ENCODE measurements around the gene EIPR1.

The EIPR1 gene

DNA sequence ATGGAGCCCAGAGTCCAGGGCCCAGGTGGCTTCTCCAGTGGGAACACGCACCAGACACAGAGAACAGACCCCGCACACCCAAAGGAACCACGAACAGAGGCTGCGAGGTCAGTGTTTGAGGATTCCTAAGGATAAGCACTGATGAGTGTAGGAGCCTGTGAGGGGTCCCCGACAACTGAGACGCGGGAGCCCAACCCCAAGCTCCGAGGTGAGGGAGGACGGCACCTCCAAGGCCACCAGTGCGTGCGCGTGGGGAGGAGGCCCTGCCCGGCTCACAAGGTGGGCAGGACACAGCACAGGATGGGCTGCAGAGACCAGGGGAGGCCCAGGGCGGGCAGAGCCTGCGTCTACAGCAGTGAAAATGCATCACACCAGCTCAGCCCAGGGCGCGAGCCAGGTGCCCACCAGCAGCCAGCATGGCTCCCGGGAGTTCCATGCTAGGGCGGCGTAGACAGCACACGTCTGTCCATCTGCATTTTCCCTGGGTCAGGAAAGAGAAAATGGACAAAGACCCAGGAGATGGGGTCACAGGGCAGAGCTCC, 189.1 kb downstream of the EIPR1 start:
- ATAC-seq, result no peak
- TF ChIP-seq, protein P1, sequence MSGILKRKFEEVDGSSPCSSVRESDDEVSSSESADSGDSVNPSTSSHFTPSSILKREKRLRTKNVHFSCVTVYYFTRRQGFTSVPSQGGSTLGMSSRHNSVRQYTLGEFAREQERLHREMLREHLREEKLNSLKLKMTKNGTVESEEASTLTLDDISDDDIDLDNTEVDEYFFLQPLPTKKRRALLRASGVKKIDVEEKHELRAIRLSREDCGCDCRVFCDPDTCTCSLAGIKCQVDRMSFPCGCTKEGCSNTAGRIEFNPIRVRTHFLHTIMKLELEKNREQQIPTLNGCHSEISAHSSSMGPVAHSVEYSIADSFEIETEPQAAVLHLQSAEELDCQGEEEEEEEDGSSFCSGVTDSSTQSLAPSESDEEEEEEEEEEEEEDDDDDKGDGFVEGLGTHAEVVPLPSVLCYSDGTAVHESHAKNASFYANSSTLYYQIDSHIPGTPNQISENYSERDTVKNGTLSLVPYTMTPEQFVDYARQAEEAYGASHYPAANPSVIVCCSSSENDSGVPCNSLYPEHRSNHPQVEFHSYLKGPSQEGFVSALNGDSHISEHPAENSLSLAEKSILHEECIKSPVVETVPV (CRISPR knock-in tag; IDR thresholded peaks at IDR 0.05), result no peak
- TF ChIP-seq ISL1 (CRISPR knock-in tag; IDR thresholded peaks at IDR 0.05) (no peak), ZFP3 (CRISPR knock-in tag; IDR thresholded peaks at IDR 0.05) (no peak)

DNA sequence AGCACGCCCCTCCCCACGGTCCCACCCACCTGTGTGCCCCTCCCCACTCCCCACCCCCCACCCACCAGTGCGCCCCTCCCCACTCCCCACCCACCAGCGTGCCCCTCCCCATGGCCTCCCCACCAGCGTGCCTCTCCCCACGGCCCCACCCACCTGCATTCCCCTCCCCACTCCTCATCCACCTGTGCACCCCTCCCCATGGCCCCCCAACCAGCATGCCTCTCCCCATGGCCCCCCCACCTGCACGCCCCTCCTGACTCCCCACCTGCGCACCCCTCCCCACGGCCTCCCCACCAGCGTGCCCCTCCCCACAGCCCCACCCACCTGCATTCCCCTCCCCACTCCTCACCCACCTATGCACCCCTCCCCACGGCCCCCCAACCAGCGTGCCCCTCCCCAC, 190.2 kb downstream of the EIPR1 start:
- TF ChIP-seq GLIS3 (CRISPR knock-in tag; IDR thresholded peaks at IDR 0.05) (no peak), ZFP3 (CRISPR knock-in tag; IDR thresholded peaks at IDR 0.05) (no peak), ARNTL (CRISPR knock-in tag; IDR thresholded peaks at IDR 0.05; ENCODE audit: borderline replicate concordance, low read depth) (no peak), TCF4 (CRISPR knock-in tag; IDR thresholded peaks at IDR 0.05; ENCODE audit: borderline replicate concordance) (no peak), CSDC2 (CRISPR knock-in tag; IDR thresholded peaks at IDR 0.05) (no peak), TOX (CRISPR knock-in tag; IDR thresholded peaks at IDR 0.05; ENCODE audit: borderline replicate concordance) (no peak), ZNF70 (CRISPR knock-in tag; IDR thresholded peaks at IDR 0.05) (no peak), ZNF565 (CRISPR knock-in tag; conservative IDR thresholded peaks at IDR 0.05; ENCODE audit: low read depth) (no peak), PPARA (CRISPR knock-in tag; IDR thresholded peaks at IDR 0.05; ENCODE audit: borderline replicate concordance) (no peak), ZNF8 (CRISPR knock-in tag; IDR thresholded peaks at IDR 0.05) (no peak), ISL1 (CRISPR knock-in tag; IDR thresholded peaks at IDR 0.05) (no peak), PATZ1 (CRISPR knock-in tag; IDR thresholded peaks at IDR 0.05; ENCODE audit: borderline replicate concordance) (no peak), ZC3H10 (CRISPR knock-in tag; IDR thresholded peaks at IDR 0.05) (no peak), RARB (CRISPR knock-in tag; IDR thresholded peaks at IDR 0.05) (no peak), OSR1 (CRISPR knock-in tag; IDR thresholded peaks at IDR 0.05) (no peak), SNAI2 (CRISPR knock-in tag; IDR thresholded peaks at IDR 0.05) (no peak), ZFP30 (CRISPR knock-in tag; IDR thresholded peaks at IDR 0.05) (no peak)
- TF ChIP-seq, protein P2, sequence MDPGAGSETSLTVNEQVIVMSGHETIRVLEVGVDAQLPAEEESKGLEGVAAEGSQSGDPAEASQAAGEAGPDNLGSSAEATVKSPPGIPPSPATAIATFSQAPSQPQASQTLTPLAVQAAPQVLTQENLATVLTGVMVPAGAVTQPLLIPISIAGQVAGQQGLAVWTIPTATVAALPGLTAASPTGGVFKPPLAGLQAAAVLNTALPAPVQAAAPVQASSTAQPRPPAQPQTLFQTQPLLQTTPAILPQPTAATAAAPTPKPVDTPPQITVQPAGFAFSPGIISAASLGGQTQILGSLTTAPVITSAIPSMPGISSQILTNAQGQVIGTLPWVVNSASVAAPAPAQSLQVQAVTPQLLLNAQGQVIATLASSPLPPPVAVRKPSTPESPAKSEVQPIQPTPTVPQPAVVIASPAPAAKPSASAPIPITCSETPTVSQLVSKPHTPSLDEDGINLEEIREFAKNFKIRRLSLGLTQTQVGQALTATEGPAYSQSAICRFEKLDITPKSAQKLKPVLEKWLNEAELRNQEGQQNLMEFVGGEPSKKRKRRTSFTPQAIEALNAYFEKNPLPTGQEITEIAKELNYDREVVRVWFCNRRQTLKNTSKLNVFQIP (CRISPR knock-in tag; IDR thresholded peaks at IDR 0.05; ENCODE audit: borderline replicate concordance, low read depth), result no peak
- TF ChIP-seq, protein P1 (CRISPR knock-in tag; IDR thresholded peaks at IDR 0.05), result no peak
- TF ChIP-seq, protein P3, sequence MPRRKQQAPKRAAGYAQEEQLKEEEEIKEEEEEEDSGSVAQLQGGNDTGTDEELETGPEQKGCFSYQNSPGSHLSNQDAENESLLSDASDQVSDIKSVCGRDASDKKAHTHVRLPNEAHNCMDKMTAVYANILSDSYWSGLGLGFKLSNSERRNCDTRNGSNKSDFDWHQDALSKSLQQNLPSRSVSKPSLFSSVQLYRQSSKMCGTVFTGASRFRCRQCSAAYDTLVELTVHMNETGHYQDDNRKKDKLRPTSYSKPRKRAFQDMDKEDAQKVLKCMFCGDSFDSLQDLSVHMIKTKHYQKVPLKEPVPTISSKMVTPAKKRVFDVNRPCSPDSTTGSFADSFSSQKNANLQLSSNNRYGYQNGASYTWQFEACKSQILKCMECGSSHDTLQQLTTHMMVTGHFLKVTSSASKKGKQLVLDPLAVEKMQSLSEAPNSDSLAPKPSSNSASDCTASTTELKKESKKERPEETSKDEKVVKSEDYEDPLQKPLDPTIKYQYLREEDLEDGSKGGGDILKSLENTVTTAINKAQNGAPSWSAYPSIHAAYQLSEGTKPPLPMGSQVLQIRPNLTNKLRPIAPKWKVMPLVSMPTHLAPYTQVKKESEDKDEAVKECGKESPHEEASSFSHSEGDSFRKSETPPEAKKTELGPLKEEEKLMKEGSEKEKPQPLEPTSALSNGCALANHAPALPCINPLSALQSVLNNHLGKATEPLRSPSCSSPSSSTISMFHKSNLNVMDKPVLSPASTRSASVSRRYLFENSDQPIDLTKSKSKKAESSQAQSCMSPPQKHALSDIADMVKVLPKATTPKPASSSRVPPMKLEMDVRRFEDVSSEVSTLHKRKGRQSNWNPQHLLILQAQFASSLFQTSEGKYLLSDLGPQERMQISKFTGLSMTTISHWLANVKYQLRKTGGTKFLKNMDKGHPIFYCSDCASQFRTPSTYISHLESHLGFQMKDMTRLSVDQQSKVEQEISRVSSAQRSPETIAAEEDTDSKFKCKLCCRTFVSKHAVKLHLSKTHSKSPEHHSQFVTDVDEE (CRISPR knock-in tag; IDR thresholded peaks at IDR 0.05), result no peak
- ATAC-seq, result no peak

GRCh38 chr2:3186766-3187165, 190.9 kb downstream of the EIPR1 start:
- ATAC-seq, result no peak
- no peak for TF ChIP-seq SNAI2 (CRISPR knock-in tag; IDR thresholded peaks at IDR 0.05)
- TF ChIP-seq PATZ1 (CRISPR knock-in tag; IDR thresholded peaks at IDR 0.05; ENCODE audit: borderline replicate concordance), result no peak
- no peak for TF ChIP-seq OSR1 (CRISPR knock-in tag; IDR thresholded peaks at IDR 0.05)
